C4-2B (cell line): Measurements from ENCODE around the gene KCNJ6.

Experiments
- ZFX ChIP-seq: fragments of 450-650 bp; IDR thresholded peaks from 2 replicates; pipeline ENCODE4 v1.6.1; 2017
- TF ChIP-seq, protein P1 (sequence below): fragments of 450-650 bp; conservative IDR thresholded peaks from 2 replicates; pipeline ENCODE4 v1.5.1; 2017; ENCODE audit warnings: mild to moderate bottlenecking

DNA sequence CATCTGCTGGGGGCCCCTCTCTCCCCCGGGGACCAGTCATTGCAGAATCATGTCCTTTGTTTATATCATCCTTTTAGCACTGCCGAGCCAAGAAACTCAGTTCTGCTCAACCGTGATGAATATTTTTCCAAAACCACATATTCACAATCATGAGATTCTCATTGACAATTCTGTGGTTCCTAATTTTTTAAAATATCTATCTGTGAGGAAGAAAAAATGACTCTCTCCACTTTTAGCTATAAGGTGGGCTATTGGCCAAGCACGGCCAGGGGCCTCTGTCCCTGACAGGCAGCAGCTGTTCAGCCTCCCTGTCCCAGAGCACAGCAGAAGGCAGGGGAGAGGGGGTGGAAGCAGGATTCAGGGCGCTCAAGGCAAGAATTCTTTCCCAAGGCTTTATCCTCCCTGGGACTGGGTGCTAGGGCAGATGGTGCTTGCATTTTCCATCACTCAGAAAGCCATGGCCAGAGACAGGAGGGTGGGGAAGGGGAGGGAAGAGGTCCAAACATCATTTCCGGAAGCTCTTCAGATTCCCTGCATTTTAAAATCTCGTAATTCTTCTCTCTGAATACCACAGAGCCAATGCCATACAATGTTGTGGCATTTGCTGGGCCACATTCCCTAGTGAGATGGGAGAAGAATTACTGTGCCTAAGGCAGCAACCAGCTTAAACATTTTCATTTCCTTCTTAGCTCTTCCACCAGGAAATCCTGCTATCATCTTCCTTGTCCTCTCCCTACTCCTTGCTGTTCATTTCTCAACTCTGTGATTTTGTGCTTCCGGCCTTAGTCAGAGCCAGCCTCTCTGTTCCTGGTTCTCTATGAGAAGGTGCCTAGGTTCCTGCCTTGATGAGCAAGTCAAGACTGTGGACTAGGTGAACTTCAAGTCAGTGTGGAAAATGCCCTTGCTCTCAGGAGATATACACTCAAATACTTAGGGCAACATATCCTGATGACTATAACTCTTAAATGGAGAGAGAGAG is 60.3 kb downstream of the KCNJ6 start:
- TF ChIP-seq, protein P1, sequence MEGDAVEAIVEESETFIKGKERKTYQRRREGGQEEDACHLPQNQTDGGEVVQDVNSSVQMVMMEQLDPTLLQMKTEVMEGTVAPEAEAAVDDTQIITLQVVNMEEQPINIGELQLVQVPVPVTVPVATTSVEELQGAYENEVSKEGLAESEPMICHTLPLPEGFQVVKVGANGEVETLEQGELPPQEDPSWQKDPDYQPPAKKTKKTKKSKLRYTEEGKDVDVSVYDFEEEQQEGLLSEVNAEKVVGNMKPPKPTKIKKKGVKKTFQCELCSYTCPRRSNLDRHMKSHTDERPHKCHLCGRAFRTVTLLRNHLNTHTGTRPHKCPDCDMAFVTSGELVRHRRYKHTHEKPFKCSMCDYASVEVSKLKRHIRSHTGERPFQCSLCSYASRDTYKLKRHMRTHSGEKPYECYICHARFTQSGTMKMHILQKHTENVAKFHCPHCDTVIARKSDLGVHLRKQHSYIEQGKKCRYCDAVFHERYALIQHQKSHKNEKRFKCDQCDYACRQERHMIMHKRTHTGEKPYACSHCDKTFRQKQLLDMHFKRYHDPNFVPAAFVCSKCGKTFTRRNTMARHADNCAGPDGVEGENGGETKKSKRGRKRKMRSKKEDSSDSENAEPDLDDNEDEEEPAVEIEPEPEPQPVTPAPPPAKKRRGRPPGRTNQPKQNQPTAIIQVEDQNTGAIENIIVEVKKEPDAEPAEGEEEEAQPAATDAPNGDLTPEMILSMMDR = no peak
- TF ChIP-seq ZFX = no peak
